GM13976 (cell line): Measurements from ENCODE around the gene OPRL1.

Source experiments
- DNase-seq: peaks from one replicate; pipeline ENCODE4 v3.0.0; 2012; ENCODE audit warnings: low spot score
- CTCF ChIP-seq: IDR thresholded peaks from 2 replicates; pipeline ENCODE4 v1.5.1; 2012; ENCODE audit warnings: borderline replicate concordance, mild to moderate bottlenecking; ENCODE audit not compliant: insufficient read depth; ENCODE audit errors: extremely low read depth, missing control alignments, control extremely low read depth
- in situ Hi-C: fragments of 300-500 bp; cut with MboI; formaldehyde crosslinking; loops from one replicate; pipeline ENCODE4 v1.12.0; 2022; ENCODE audit warnings: low sequenced_read_pairs, mixed read lengths, inconsistent platforms; ENCODE audit not compliant: unreplicated experiment

The OPRL1 gene

GRCh38 chr20:64080013-64080812 lies at the start of gene OPRL1:
Gene OPRL1 (plus strand): TSS chr20:64080082. CDS start chr20:64092721, 12,639 bp downstream.
- DNase-seq, result no peak
- no peak for TF ChIP-seq CTCF
- in situ Hi-C loops, result no loop called here

GRCh38 chr20:64030371-64031134 lies 49.3 kb upstream of the OPRL1 start:
- in situ Hi-C loops, result no loop called here
- no peak for TF ChIP-seq CTCF
- DNase-seq, result no peak

GRCh38 chr20:64031822-64032314 lies 48.0 kb upstream of the OPRL1 start:
- TF ChIP-seq CTCF, result no peak
- in situ Hi-C loops, result no loop called here

GRCh38 chr20:64032706-64033624 lies 46.9 kb upstream of the OPRL1 start:
- no peak for TF ChIP-seq CTCF
- in situ Hi-C loops, result no loop called here
- no peak for DNase-seq

More at GRCh38 chr20:64031822-64032314, 48.0 kb upstream of the OPRL1 start:
- DNase-seq, result no peak

GRCh38 chr20:64033981-64034493 lies 45.8 kb upstream of the OPRL1 start:
- in situ Hi-C loops, result no loop called here
- no peak for DNase-seq
- TF ChIP-seq CTCF, result no peak
